Measurements from ENCODE around the gene ADAM12.

ADAM12 gene

DNA sequence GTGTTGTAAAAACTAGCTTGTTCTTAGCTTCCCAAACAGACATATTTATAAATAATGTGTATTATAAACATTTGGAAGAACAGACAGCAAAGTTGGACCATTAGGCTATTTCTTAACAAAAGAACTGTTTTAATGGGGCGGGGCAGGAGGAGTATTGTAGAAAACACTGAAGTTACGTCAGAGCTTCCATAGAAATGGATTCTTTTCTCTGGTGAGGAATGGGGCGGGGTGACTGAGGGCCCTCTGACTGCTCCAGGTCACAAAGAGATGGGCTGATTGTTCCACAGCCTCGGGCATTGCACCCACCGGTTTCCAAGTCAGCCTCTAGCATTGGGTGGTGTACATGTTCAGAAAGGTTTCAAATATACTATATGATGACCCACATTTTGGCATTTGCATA, 36.8 kb upstream of the ADAM12 start:
- no peak for DNase-seq
- H3K36me3 ChIP-seq (replicated peaks; ENCODE audit: insufficient read depth, low read length): no peaks in the 10 kb centered on the region
- H3K4me2 ChIP-seq (ENCODE audit: low read depth, low read length): no peak overlapping the region
- H3K4me1 ChIP-seq (ENCODE audit: low read length): no peaks in the 10 kb centered on the region
- no peak overlapping the region for H3K9ac ChIP-seq (ENCODE audit: low read length)
- no peak overlapping the region for H3K4me3 ChIP-seq (ENCODE audit: low read length)
- no peaks in the 10 kb centered on the region for H3F3A ChIP-seq (ENCODE audit: insufficient read depth, low read length)
- no peaks in the 10 kb centered on the region for H3K27me3 ChIP-seq (replicated peaks; ENCODE audit: insufficient read depth, low read length)
- TF ChIP-seq EZH2 (optimal IDR thresholded peaks at IDR 0.05; ENCODE audit: low read depth, low read length): no peak
- TF ChIP-seq, protein P1, sequence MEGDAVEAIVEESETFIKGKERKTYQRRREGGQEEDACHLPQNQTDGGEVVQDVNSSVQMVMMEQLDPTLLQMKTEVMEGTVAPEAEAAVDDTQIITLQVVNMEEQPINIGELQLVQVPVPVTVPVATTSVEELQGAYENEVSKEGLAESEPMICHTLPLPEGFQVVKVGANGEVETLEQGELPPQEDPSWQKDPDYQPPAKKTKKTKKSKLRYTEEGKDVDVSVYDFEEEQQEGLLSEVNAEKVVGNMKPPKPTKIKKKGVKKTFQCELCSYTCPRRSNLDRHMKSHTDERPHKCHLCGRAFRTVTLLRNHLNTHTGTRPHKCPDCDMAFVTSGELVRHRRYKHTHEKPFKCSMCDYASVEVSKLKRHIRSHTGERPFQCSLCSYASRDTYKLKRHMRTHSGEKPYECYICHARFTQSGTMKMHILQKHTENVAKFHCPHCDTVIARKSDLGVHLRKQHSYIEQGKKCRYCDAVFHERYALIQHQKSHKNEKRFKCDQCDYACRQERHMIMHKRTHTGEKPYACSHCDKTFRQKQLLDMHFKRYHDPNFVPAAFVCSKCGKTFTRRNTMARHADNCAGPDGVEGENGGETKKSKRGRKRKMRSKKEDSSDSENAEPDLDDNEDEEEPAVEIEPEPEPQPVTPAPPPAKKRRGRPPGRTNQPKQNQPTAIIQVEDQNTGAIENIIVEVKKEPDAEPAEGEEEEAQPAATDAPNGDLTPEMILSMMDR (IDR thresholded peaks at IDR 0.05; ENCODE audit: low read length): no peak
- TF ChIP-seq EZH2phosphoT487 (IDR thresholded peaks at IDR 0.05; ENCODE audit: low read length): no peak
- H3K79me2 ChIP-seq (ENCODE audit: low read length): no peaks in the 10 kb centered on the region
- no peaks in the 10 kb centered on the region for H3K9me3 ChIP-seq (replicated peaks; ENCODE audit: insufficient read depth, low read length)
- no peak overlapping the region for H2AFZ ChIP-seq (ENCODE audit: low read length)
- H4K20me1 ChIP-seq (ENCODE audit: insufficient read depth, low read length): no peaks in the 10 kb centered on the region
- H3K9me2 ChIP-seq (replicated peaks; ENCODE audit: insufficient read depth, low read length): no peaks in the 10 kb centered on the region
- H3K27ac ChIP-seq (ENCODE audit: low read length): no peak overlapping the region

DNA sequence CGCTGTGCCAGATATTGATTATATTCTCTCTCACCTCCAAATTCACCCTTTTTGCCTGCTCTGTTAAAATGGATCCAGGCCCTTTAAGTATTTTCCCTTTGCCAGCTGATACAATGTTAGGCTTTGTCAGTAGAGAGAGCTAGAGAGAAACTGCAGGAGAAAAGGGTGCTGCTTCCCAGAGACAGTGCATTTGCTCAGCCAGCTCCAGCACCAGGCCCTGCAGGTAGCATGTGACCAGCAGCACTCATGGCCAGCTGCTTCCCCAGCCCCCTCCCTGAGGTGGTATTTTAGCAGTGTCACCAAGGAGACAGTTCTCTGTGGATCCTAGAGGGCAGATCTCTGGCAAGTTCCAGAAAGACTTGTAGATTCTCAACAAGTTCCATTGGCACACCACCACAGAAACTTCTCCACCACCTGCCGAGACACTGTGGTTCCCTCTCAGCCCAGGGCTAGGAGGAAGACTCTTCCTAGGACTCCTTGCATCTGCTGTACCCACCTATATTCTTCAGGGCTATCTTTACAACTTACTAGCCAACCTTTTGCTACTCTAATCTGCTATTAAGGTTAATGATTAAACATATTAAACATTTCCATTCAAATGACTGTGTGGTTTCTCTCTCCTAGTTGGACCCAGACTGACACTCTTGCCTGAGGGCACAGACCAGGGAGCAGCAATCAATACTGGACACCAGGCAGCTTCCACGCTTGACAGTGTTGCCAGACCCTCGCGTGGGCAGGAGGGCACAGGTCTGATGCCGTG, 35.6 kb upstream of the ADAM12 start:
- Histone ChIP-seq H3K27me3 (replicated peaks; ENCODE audit: insufficient read depth, low read length) (no peaks in the 10 kb centered on the region), H3K4me1 (ENCODE audit: low read length) (no peaks in the 10 kb centered on the region)

DNA sequence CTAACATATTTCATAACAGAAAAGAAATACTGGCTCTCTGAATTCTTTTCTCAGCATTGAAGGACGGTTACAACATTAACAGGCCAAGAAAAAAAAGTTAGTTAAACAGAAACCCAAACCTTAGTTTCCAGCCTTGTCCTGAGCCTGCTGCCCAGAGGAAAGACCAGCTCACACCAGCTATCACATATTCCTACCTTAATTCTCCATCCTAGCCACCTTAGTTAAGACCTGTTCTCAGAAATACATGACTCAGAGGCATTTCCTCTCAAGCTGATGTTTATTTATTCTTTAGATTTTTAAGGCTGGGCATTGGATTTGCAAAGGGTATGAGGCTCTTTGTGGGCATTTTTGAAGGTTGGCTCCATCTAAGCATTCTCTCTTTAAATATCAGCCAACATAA, 34.3 kb upstream of the ADAM12 start:
- H3K27ac ChIP-seq (ENCODE audit: low read length): no peak overlapping the region
- no peaks in the 10 kb centered on the region for H3K79me2 ChIP-seq (ENCODE audit: low read length)
- no peaks in the 10 kb centered on the region for H3K9me3 ChIP-seq (replicated peaks; ENCODE audit: insufficient read depth, low read length)
- H3K9ac ChIP-seq (ENCODE audit: low read length): no peak overlapping the region
- H3K4me1 ChIP-seq (ENCODE audit: low read length): no peaks in the 10 kb centered on the region
- no peaks in the 10 kb centered on the region for H3K9me2 ChIP-seq (replicated peaks; ENCODE audit: insufficient read depth, low read length)
- no peak overlapping the region for H3K4me3 ChIP-seq (ENCODE audit: low read length)
- no peak for DNase-seq
- no peaks in the 10 kb centered on the region for H4K20me1 ChIP-seq (ENCODE audit: insufficient read depth, low read length)
- no peak overlapping the region for H2AFZ ChIP-seq (ENCODE audit: low read length)
- no peaks in the 10 kb centered on the region for H3F3A ChIP-seq (ENCODE audit: insufficient read depth, low read length)
- TF ChIP-seq, protein P1 (IDR thresholded peaks at IDR 0.05; ENCODE audit: low read length): no peak
- TF ChIP-seq EZH2 (optimal IDR thresholded peaks at IDR 0.05; ENCODE audit: low read depth, low read length): no peak
- no peak for TF ChIP-seq EZH2phosphoT487 (IDR thresholded peaks at IDR 0.05; ENCODE audit: low read length)
- no peaks in the 10 kb centered on the region for H3K36me3 ChIP-seq (replicated peaks; ENCODE audit: insufficient read depth, low read length)
- no peaks in the 10 kb centered on the region for H3K27me3 ChIP-seq (replicated peaks; ENCODE audit: insufficient read depth, low read length)
- H3K4me2 ChIP-seq (ENCODE audit: low read depth, low read length): no peak overlapping the region

More for the DNA sequence above, 35.6 kb upstream of the ADAM12 start:
- Histone ChIP-seq H3K9me2 (replicated peaks; ENCODE audit: insufficient read depth, low read length) (no peaks in the 10 kb centered on the region), H3K27ac (ENCODE audit: low read length) (no peak overlapping the region), H3K4me2 (ENCODE audit: low read depth, low read length) (no peak overlapping the region), H3K9ac (ENCODE audit: low read length) (no peak overlapping the region), H3K4me3 (ENCODE audit: low read length) (no peak overlapping the region), H4K20me1 (ENCODE audit: insufficient read depth, low read length) (no peaks in the 10 kb centered on the region), H2AFZ (ENCODE audit: low read length) (no peak overlapping the region), H3K79me2 (ENCODE audit: low read length) (no peaks in the 10 kb centered on the region), H3F3A (ENCODE audit: insufficient read depth, low read length) (no peaks in the 10 kb centered on the region), H3K36me3 (replicated peaks; ENCODE audit: insufficient read depth, low read length) (no peaks in the 10 kb centered on the region), H3K9me3 (replicated peaks; ENCODE audit: insufficient read depth, low read length) (no peaks in the 10 kb centered on the region)
- TF ChIP-seq, protein P1 (IDR thresholded peaks at IDR 0.05; ENCODE audit: low read length): no peak
- TF ChIP-seq EZH2 (optimal IDR thresholded peaks at IDR 0.05; ENCODE audit: low read depth, low read length) (no peak), EZH2phosphoT487 (IDR thresholded peaks at IDR 0.05; ENCODE audit: low read length) (no peak)
- no peak for DNase-seq
